HUES48 (cell line): Measurements from ENCODE around the gene C2CD4A.

Source experiments
- H3K27ac ChIP-seq: one replicate; pipeline ENCODE4 v1.7.0; 2013; ENCODE audit warnings: low read depth, low read length, inconsistent platforms
- H3K27me3 ChIP-seq: 2 replicates; pipeline ENCODE4 v1.6.1; 2013; ENCODE audit warnings: mild to moderate bottlenecking, low read length; ENCODE audit not compliant: control insufficient read depth, insufficient read depth
- H3K36me3 ChIP-seq: 2 replicates; pipeline ENCODE4 v1.6.1; 2013; ENCODE audit warnings: low read length; ENCODE audit not compliant: control insufficient read depth, insufficient read depth
- H3K4me1 ChIP-seq: 2 replicates; pipeline ENCODE4 v1.6.1; 2013; ENCODE audit warnings: mild to moderate bottlenecking, low read length; ENCODE audit not compliant: control insufficient read depth, insufficient read depth
- H3K4me3 ChIP-seq: 2 replicates; pipeline ENCODE4 v1.5.1; 2013; ENCODE audit warnings: mild to moderate bottlenecking, low read depth, low read length
- H3K9ac ChIP-seq: 2 replicates; pipeline ENCODE4 v1.6.1; 2013; ENCODE audit warnings: mild to moderate bottlenecking, low read depth, low read length, moderate library complexity
- H3K9me3 ChIP-seq: 2 replicates; pipeline ENCODE4 v1.6.1; 2013; ENCODE audit warnings: low read length; ENCODE audit not compliant: control insufficient read depth, insufficient read depth

C2CD4A gene

DNA sequence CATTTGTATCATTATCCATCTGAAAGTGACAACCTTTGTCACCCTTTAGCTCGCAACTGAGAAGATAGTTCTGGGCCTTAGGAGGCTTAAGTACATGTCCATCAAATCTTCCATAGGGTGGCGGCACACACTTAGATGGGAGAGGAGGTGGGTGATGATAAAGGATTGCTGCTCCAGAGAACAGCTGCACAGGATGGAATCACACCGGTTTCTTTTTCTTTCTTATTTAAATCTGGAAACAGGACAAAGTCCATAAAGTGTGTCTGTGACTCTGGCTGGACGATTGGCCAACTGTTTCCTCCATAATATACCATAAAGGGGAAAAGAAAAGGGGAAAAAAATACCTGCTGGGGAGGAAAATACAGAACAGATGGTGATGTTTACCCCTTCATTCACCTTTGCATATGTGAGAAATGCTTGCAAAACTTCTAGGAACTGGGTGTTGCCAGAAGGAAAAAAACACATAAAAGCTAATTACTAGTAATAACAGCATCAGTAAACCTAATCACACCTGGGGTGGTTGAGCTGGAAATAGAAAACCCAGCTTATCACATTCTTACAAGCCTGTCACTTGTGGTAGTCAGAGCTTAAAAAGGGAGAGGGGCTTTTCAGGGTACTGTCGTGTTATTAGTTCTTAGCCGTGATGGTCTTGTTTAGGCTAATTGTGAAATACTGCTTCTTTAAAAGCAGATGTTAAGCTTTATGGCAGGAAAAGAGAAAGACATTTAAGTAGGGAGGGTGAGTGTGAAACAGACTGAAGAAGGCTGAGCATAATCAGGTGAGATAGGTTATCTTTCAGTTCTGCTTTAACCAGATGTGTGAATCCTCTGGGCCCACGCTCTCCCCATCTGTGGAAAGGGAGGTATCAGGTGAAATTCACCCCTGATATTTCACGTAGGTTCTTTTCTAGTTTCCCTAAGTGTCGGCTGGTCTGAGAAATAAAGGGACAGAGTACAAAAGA is 16.7 kb downstream of the C2CD4A start:
- H3K36me3 ChIP-seq, result no peaks in the 10 kb centered on the region
- H3K9ac ChIP-seq, result no peak overlapping the region
- no peaks in the 10 kb centered on the region for H3K27me3 ChIP-seq
- no peak overlapping the region for H3K27ac ChIP-seq
- no peak overlapping the region for H3K4me3 ChIP-seq
- H3K9me3 ChIP-seq, result no peaks in the 10 kb centered on the region
- no peaks in the 10 kb centered on the region for H3K4me1 ChIP-seq

DNA sequence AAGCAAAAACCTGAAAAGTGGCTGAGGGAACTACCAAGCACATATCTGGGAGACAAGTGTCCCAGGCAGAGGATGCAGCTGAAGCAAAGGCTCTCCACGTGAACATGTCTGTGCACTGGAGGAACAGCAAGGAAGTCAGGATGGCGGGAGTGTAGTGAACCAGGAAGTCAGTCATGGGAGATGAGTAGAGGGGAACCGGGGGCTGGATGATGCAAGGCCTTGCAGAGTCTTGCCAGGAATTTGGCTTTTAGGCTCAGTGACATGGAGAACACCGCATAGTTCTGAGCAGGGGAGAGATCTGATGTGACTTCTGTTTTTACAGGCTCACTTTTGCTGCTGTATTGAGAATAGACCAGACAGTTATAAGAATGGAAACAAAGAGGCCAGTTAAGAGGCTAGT is 19.0 kb downstream of the C2CD4A start:
- H3K27ac ChIP-seq, result no peak overlapping the region

DNA sequence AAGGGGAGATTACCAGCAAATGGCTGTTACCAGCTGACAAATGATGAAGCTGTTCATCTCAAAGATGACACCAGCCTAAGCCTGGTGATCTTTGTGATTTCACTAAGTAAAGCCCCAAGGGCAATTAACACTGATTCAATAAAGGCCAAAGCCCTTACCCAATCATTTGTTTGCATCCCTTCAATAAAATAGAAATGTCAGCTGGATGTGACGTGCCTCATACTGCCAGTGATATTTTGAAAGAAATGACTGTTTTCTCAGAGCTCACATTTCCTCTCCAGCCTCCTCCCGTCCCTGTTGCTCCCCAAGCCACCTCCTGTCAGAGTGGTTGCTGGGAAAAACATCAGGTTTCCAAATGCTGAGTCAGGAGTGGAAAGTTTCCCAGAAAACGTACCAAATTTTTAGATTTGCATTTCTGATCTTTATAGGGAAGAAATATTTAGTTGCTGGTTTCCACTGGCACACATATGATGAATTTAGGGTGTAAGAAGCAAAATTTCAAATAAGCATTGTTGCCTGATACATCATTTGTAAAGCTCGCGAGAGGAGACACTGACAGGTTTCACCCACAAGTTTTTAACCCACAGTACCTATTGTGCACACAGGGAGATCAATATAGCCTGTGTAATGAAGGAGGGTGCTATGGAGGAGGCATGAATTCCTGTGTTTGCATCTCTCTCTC is 21.0 kb downstream of the C2CD4A start:
- Histone ChIP-seq H3K27me3 (no peaks in the 10 kb centered on the region), H3K9me3 (no peaks in the 10 kb centered on the region), H3K4me3 (no peak overlapping the region), H3K9ac (no peak overlapping the region), H3K27ac (no peak overlapping the region), H3K4me1 (no peaks in the 10 kb centered on the region), H3K36me3 (no peaks in the 10 kb centered on the region)

More for the DNA sequence above, 19.0 kb downstream of the C2CD4A start:
- no peaks in the 10 kb centered on the region for H3K9me3 ChIP-seq
- H3K27me3 ChIP-seq, result no peaks in the 10 kb centered on the region
- H3K9ac ChIP-seq, result no peak overlapping the region
- H3K36me3 ChIP-seq, result no peaks in the 10 kb centered on the region
- H3K4me1 ChIP-seq, result no peaks in the 10 kb centered on the region
- no peak overlapping the region for H3K4me3 ChIP-seq

DNA sequence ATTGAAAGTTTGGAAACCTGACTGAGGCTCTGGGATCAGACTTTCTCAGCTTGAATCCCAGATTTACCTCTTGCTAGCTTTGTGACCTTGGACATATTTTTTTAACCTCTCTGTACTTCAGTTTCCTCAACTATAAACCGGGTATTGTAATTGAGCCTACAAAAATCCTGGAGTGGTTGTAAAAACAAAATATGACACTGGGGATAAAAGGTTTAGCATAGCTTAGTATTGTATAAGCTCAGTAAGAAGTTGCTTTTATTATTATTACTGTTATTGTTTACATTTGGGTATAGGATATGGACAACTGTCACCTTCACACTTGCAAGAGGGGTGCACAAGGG is 21.5 kb downstream of the C2CD4A start:
- Histone ChIP-seq H3K4me3 (no peak overlapping the region), H3K9me3 (no peaks in the 10 kb centered on the region), H3K36me3 (no peaks in the 10 kb centered on the region), H3K27me3 (no peaks in the 10 kb centered on the region), H3K4me1 (no peaks in the 10 kb centered on the region), H3K9ac (no peak overlapping the region), H3K27ac (no peak overlapping the region)

DNA sequence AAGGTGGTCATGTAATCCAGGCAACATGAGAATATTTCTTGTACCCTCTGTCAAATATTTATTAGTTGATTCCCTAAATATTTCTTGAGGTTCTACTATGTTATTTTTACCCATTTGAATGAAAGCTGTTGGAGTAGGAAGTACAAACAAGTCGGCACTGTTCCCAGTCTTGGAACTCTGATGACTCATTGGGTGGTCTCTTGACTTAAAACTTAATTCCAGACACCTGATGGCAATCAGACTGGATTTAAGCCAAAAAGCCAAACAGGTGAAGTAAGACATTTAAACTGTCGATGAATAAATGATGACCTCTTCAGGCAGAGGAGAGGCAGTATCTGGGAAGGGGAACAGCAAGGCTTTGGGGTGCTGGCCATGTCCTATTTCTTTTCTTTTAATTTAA is 22.8 kb downstream of the C2CD4A start:
- Histone ChIP-seq H3K27ac (no peak overlapping the region), H3K4me1 (no peaks in the 10 kb centered on the region), H3K9me3 (no peaks in the 10 kb centered on the region), H3K27me3 (no peaks in the 10 kb centered on the region), H3K4me3 (no peak overlapping the region), H3K36me3 (no peaks in the 10 kb centered on the region), H3K9ac (no peak overlapping the region)

DNA sequence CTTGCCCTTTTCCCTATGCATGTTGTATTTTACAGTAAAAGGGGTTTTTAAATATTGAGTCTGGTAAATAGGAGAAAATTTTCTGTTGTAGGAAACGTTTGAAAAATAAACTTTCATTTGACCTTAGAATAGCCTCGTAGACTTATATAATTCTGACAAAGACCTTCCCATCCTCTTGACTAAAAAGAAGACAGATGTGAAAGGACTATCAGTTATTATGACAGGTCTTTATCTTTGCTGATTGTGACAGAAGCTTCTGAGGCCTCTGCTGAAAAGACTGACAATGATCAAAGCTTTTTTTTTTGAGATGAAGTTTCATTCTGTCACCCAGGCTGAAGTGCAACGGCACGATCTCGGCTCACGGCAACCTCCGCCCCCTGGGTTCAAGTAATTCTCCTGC is 24.2 kb downstream of the C2CD4A start:
- Histone ChIP-seq H3K27ac (no peak overlapping the region), H3K9me3 (no peaks in the 10 kb centered on the region), H3K27me3 (no peaks in the 10 kb centered on the region), H3K4me3 (no peak overlapping the region), H3K4me1 (no peaks in the 10 kb centered on the region), H3K9ac (no peak overlapping the region), H3K36me3 (no peaks in the 10 kb centered on the region)

DNA sequence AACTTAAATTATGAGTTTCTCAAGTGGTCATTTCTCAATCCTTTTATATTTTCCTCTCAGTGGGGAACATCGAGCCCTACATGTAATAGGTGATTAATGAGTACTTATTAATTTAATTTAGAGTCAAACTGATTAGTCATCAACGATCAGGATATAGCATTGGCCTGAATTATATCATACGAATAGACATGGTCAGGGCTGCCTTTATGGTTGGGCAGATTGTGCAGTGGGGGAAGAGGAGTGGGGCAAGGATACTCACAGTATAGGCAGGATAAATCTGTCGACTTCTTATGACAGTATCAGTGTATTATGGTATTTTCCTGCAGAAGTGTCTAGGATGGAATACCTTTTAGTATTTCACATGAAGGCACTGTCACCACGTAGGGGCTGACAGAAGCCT is 27.0 kb downstream of the C2CD4A start:
- Histone ChIP-seq H3K9ac (no peak overlapping the region), H3K27ac (no peak overlapping the region), H3K9me3 (no peaks in the 10 kb centered on the region)

DNA sequence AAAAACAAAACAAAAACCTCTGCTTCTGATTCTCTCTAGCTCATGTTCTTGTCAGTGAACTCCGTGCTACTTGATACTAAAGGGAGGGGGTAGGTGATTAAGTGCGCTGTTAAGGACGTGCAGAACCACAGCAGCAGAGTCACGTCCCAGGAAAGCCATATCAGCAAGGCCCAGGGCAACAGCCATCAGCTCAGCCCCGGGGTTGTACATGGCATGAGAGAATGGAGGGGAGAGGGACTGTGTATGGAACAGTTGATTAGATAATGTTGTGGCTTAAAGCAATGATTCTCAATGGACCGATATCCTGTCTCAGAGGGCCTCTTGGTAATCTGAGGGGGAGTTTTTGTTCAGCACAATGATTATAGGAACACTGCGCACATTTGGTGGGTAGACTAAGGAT is 27.6 kb downstream of the C2CD4A start:
- Histone ChIP-seq H3K4me3 (no peak overlapping the region), H3K9ac (no peak overlapping the region), H3K27ac (no peak overlapping the region), H3K27me3 (no peaks in the 10 kb centered on the region), H3K9me3 (no peaks in the 10 kb centered on the region), H3K4me1 (no peaks in the 10 kb centered on the region), H3K36me3 (no peaks in the 10 kb centered on the region)

More for the DNA sequence above, 27.0 kb downstream of the C2CD4A start:
- no peaks in the 10 kb centered on the region for H3K36me3 ChIP-seq
- H3K27me3 ChIP-seq, result no peaks in the 10 kb centered on the region
- H3K4me1 ChIP-seq, result no peaks in the 10 kb centered on the region
- no peak overlapping the region for H3K4me3 ChIP-seq

DNA sequence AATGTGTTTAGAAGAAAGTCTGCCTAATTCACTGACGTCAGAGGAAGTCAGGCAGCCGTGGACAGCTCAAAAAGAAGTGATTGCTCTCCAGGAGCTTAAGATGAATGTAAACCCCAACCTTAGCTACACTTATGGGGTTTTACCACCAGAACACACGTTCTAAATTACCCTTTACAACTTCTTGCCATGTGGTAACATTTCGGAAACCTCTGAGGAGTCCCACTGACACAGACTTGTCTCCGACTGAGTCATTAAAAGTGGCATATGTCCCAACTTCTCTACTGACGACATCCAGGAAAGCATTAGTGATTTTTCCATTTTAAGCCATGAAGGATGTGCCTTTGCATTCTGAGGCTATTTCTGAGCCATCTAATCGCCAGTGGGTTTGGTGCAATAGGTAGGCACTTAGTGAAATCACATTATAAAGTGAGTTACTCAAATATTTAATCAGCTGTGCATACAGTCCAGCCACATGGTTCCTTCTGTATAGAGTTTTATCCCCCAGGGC is 32.4 kb downstream of the C2CD4A start:
- H3K27ac ChIP-seq, result no peak overlapping the region
- H3K9me3 ChIP-seq, result no peaks in the 10 kb centered on the region
- H3K27me3 ChIP-seq, result no peaks in the 10 kb centered on the region
- no peak overlapping the region for H3K9ac ChIP-seq
- no peak overlapping the region for H3K4me3 ChIP-seq
- no peaks in the 10 kb centered on the region for H3K4me1 ChIP-seq
- no peaks in the 10 kb centered on the region for H3K36me3 ChIP-seq

DNA sequence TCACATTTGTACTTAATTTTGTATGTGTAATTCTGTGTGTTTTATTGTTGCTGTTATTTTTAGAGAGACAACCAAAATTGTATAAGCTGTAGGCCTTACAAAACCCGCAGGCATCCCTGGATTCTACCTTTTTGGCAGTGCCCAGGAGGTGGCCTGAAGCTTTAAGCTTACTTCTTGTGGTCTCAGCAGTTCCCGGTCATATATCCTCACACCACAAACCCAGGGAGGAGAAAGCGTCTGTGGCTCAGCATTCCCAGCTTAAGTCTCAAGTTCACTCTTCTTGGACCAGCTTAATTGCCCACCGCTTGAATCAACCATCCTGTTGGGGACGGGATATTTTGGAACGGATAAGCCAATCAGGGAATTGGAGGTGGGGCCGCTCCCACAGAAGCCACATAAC is 36.7 kb downstream of the C2CD4A start:
- H3K4me3 ChIP-seq, result no peak overlapping the region
- H3K27me3 ChIP-seq, result no peaks in the 10 kb centered on the region
- H3K9me3 ChIP-seq, result no peaks in the 10 kb centered on the region
- H3K9ac ChIP-seq, result no peak overlapping the region
- no peak overlapping the region for H3K27ac ChIP-seq
- H3K4me1 ChIP-seq, result no peaks in the 10 kb centered on the region
- no peaks in the 10 kb centered on the region for H3K36me3 ChIP-seq

DNA sequence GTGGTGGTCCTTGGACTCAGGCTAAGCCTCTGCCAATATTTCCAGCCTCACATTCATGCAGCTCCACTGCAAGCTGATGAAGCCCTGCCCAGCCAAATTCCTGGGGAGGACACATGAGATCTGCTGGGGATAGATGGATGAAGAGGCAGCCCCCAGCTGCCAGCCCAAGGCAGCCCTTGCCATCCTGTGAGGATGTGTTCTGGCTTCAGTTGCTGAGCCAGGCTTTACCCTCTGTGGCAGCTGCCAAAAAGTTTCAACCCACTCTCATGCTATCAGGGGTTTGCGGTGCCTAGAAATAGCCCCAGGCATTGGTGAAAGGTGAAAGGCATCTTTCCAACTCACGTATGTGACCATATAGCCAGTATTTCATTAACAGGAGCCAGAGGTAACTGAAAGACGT is 37.6 kb downstream of the C2CD4A start:
- Histone ChIP-seq H3K9ac (no peak overlapping the region), H3K9me3 (no peaks in the 10 kb centered on the region), H3K27ac (no peak overlapping the region), H3K36me3 (no peaks in the 10 kb centered on the region), H3K27me3 (no peaks in the 10 kb centered on the region), H3K4me3 (no peak overlapping the region), H3K4me1 (no peaks in the 10 kb centered on the region)
